Liver (tissue), 3 donors: ENCODE results near the gene NEURL1.

ENCODE experiments used
- EGR1 ChIP-seq, 2 donors: IDR thresholded peaks; 2 replicates each; pipeline ENCODE4 v1.6.1; 2016 to 2018; ENCODE audit warnings: antibody characterized with exemption in 2 of 2, low read depth in 2 of 2
- FOXA1 ChIP-seq: IDR thresholded peaks from 2 replicates; pipeline ENCODE4 v1.6.1; 2016; ENCODE audit warnings: antibody characterized with exemption
- GABPA ChIP-seq, 2 donors: IDR thresholded peaks in 1 of 2; conservative IDR thresholded peaks in 1 of 2; 2 replicates each; pipeline ENCODE4 v1.6.1; 2016; ENCODE audit warnings: antibody characterized with exemption in 2 of 2, mild to moderate bottlenecking in 1 of 2, moderate library complexity in 1 of 2
- HNF4A ChIP-seq, 2 donors: conservative IDR thresholded peaks; 2 replicates each; pipeline ENCODE4 v1.6.1; 2016; ENCODE audit warnings: antibody characterized with exemption in 2 of 2, mild to moderate bottlenecking in 2 of 2
- RAD21 ChIP-seq, 2 donors: IDR thresholded peaks; 2 replicates each; pipeline ENCODE4 v1.6.1; 2016; ENCODE audit warnings: antibody characterized with exemption in 2 of 2, mild to moderate bottlenecking in 2 of 2
- RXRA ChIP-seq, 2 donors: IDR thresholded peaks; 2 replicates each; pipeline ENCODE4 v1.6.1; 2017 to 2018; ENCODE audit warnings: antibody characterized with exemption in 2 of 2, mild to moderate bottlenecking in 1 of 2
- SP1 ChIP-seq: IDR thresholded peaks from 2 replicates; pipeline ENCODE4 v1.6.1; 2018; ENCODE audit warnings: antibody characterized with exemption, mild to moderate bottlenecking
- TAF1 ChIP-seq: conservative IDR thresholded peaks from 2 replicates; pipeline ENCODE4 v1.6.1; 2016; ENCODE audit warnings: antibody characterized with exemption, mild to moderate bottlenecking
- YY1 ChIP-seq: IDR thresholded peaks from 2 replicates; pipeline ENCODE4 v1.6.1; 2016; ENCODE audit warnings: antibody characterized with exemption, mild to moderate bottlenecking
- TF ChIP-seq, protein P1 (sequence below): IDR thresholded peaks from 2 replicates; pipeline ENCODE4 v1.6.1; 2016; ENCODE audit warnings: antibody characterized with exemption, mild to moderate bottlenecking
- TF ChIP-seq, protein P2 (sequence below): fragments of 150-350 bp; IDR thresholded peaks from 2 replicates; pipeline ENCODE4 v1.5.1; 2017; ENCODE audit warnings: improper control_type of control experiment, low read depth, low read length; ENCODE audit not compliant: missing input control
- TF ChIP-seq, protein P3 (sequence below): IDR thresholded peaks from 2 replicates; pipeline ENCODE4 v1.6.1; 2016; ENCODE audit warnings: antibody characterized with exemption
- TF ChIP-seq, protein P4 (sequence below): IDR thresholded peaks from 2 replicates; pipeline ENCODE4 v1.6.1; 2016; ENCODE audit warnings: antibody characterized with exemption
- donor health status: healthy.
- donor health status: healthy.

DNA sequence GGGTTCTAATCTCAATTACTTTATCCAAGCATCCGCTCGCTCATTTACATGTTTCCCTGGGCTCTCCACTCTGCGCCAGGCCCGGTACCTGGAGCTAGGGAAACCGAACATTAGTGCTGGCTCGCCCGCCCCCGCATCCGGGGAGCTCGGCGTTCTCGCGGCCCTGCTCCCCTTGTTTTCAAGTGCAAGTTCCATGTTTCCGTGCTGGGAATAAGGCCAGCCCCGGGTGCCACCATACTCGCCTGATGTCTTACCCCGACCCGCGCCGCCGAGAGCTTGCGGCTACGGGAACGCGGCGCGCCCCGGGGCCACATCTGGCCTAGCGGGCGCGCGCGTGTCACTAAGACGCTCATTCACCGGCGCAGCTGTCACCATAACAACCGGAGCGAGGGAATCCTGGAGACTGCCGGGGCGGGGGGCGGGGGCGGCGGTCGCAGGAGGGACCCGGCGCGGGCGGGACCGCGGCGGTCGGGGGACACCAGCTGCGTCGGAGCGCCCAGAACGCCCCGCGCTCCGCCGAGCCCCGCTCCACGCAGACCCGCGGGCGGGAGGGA is at the start of gene NEURL1:
- TF ChIP-seq, protein P1, sequence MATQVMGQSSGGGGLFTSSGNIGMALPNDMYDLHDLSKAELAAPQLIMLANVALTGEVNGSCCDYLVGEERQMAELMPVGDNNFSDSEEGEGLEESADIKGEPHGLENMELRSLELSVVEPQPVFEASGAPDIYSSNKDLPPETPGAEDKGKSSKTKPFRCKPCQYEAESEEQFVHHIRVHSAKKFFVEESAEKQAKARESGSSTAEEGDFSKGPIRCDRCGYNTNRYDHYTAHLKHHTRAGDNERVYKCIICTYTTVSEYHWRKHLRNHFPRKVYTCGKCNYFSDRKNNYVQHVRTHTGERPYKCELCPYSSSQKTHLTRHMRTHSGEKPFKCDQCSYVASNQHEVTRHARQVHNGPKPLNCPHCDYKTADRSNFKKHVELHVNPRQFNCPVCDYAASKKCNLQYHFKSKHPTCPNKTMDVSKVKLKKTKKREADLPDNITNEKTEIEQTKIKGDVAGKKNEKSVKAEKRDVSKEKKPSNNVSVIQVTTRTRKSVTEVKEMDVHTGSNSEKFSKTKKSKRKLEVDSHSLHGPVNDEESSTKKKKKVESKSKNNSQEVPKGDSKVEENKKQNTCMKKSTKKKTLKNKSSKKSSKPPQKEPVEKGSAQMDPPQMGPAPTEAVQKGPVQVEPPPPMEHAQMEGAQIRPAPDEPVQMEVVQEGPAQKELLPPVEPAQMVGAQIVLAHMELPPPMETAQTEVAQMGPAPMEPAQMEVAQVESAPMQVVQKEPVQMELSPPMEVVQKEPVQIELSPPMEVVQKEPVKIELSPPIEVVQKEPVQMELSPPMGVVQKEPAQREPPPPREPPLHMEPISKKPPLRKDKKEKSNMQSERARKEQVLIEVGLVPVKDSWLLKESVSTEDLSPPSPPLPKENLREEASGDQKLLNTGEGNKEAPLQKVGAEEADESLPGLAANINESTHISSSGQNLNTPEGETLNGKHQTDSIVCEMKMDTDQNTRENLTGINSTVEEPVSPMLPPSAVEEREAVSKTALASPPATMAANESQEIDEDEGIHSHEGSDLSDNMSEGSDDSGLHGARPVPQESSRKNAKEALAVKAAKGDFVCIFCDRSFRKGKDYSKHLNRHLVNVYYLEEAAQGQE, result no peak
- TF ChIP-seq, protein P2, sequence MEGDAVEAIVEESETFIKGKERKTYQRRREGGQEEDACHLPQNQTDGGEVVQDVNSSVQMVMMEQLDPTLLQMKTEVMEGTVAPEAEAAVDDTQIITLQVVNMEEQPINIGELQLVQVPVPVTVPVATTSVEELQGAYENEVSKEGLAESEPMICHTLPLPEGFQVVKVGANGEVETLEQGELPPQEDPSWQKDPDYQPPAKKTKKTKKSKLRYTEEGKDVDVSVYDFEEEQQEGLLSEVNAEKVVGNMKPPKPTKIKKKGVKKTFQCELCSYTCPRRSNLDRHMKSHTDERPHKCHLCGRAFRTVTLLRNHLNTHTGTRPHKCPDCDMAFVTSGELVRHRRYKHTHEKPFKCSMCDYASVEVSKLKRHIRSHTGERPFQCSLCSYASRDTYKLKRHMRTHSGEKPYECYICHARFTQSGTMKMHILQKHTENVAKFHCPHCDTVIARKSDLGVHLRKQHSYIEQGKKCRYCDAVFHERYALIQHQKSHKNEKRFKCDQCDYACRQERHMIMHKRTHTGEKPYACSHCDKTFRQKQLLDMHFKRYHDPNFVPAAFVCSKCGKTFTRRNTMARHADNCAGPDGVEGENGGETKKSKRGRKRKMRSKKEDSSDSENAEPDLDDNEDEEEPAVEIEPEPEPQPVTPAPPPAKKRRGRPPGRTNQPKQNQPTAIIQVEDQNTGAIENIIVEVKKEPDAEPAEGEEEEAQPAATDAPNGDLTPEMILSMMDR, result no peak
- no peak for TF ChIP-seq TAF1
- no peak for TF ChIP-seq YY1
- TF ChIP-seq HNF4A (conservative IDR thresholded peaks at IDR 0.05), result no peak
- TF ChIP-seq, protein P3, sequence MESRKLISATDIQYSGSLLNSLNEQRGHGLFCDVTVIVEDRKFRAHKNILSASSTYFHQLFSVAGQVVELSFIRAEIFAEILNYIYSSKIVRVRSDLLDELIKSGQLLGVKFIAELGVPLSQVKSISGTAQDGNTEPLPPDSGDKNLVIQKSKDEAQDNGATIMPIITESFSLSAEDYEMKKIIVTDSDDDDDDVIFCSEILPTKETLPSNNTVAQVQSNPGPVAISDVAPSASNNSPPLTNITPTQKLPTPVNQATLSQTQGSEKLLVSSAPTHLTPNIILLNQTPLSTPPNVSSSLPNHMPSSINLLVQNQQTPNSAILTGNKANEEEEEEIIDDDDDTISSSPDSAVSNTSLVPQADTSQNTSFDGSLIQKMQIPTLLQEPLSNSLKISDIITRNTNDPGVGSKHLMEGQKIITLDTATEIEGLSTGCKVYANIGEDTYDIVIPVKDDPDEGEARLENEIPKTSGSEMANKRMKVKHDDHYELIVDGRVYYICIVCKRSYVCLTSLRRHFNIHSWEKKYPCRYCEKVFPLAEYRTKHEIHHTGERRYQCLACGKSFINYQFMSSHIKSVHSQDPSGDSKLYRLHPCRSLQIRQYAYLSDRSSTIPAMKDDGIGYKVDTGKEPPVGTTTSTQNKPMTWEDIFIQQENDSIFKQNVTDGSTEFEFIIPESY, result no peak
- TF ChIP-seq RXRA (IDR thresholded peaks at IDR 0.05), result no peak
- TF ChIP-seq, protein P4, sequence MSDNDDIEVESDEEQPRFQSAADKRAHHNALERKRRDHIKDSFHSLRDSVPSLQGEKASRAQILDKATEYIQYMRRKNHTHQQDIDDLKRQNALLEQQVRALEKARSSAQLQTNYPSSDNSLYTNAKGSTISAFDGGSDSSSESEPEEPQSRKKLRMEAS, result no peak
- no peak for TF ChIP-seq SP1
- TF ChIP-seq EGR1 (IDR thresholded peaks at IDR 0.05; ENCODE audit: low read depth in 2 of 2), result no peak
- TF ChIP-seq RAD21 (IDR thresholded peaks at IDR 0.05), result no peak
- TF ChIP-seq FOXA1, result no peak
- no peak for TF ChIP-seq GABPA (IDR thresholded peaks at IDR 0.05 in 1 of 2, conservative IDR thresholded peaks at IDR 0.05 in 1 of 2)
